Measurements from ENCODE around the gene CHGA. TPM values are rescaled to one million over a fixed set of nuclear protein-coding genes. Genes with fewer than 3 reads are reported as not detected.

CHGA gene
- total and polyA plus RNA-seq, 4 donors = 0.05 TPM; not detected in 3

GRCh38 chr14:92925446-92925845 is 2.5 kb downstream of the CHGA start:
- no peaks in the 10 kb centered on the region for H3K9me3 ChIP-seq (ENCODE audit: control insufficient read depth in 4 of 4, low read length in 3 of 4)
- peaks cover 0 to 8% (median under 1%) of the 10 kb centered on the region in 4 donors for H3K27me3 ChIP-seq (ENCODE audit: control insufficient read depth in 4 of 4, insufficient read depth in 4 of 4, low read length in 3 of 4)
- DNase-seq (ENCODE audit: low spot score) = no peak
- 55% methylated on average over 6 of the region's 6 CpGs for WGBS
- no peak overlapping the region for H3K27ac ChIP-seq (ENCODE audit: low read depth in 1 of 2, low read length in 2 of 2)
- H3K9ac ChIP-seq (ENCODE audit: low read depth in 1 of 2, low read length in 2 of 2) = no peak overlapping the region
- no peaks in the 10 kb centered on the region for H3K36me3 ChIP-seq (ENCODE audit: control insufficient read depth in 4 of 4, insufficient read depth in 3 of 4, low read depth in 1 of 4, low read length in 3 of 4)
- no peak overlapping the region for H3K4me3 ChIP-seq (ENCODE audit: low read depth in 1 of 3, low read length in 3 of 3)
- peaks cover 0 to 4% (median 0%) of the 10 kb centered on the region in 4 donors for H3K4me1 ChIP-seq (ENCODE audit: control insufficient read depth in 4 of 4, insufficient read depth in 4 of 4, low read length in 3 of 4)
- TF ChIP-seq CTCF (IDR thresholded peaks at IDR 0.05; ENCODE audit: low read depth, low read length, missing input control) (no peak), JUND (IDR thresholded peaks at IDR 0.05) (no peak), FOXA1 (IDR thresholded peaks at IDR 0.05) (no peak), FOXA2 (IDR thresholded peaks at IDR 0.05) (no peak), EGR1 (IDR thresholded peaks at IDR 0.05; ENCODE audit: low read depth in 2 of 2) (no peak), REST (IDR thresholded peaks at IDR 0.05) (no peak), HNF4G (IDR thresholded peaks at IDR 0.05) (no peak), NR2F2 (IDR thresholded peaks at IDR 0.05) (no peak), RXRA (IDR thresholded peaks at IDR 0.05) (no peak), HNF4A (conservative IDR thresholded peaks at IDR 0.05) (no peak)

GRCh38 chr14:92926180-92926845 is 3.4 kb downstream of the CHGA start:
- Histone ChIP-seq H3K27ac (ENCODE audit: low read depth in 1 of 2, low read length in 2 of 2) (no peak overlapping the region), H3K4me1 (ENCODE audit: control insufficient read depth in 4 of 4, insufficient read depth in 4 of 4, low read length in 3 of 4) (peaks cover 0 to 4% (median 0%) of the 10 kb centered on the region in 4 donors), H3K36me3 (ENCODE audit: control insufficient read depth in 4 of 4, insufficient read depth in 3 of 4, low read depth in 1 of 4, low read length in 3 of 4) (no peaks in the 10 kb centered on the region), H3K9ac (ENCODE audit: low read depth in 1 of 2, low read length in 2 of 2) (no peak overlapping the region), H3K9me3 (ENCODE audit: control insufficient read depth in 4 of 4, low read length in 3 of 4) (no peaks in the 10 kb centered on the region), H3K4me3 (ENCODE audit: low read depth in 1 of 3, low read length in 3 of 3) (no peak overlapping the region), H3K27me3 (ENCODE audit: control insufficient read depth in 4 of 4, insufficient read depth in 4 of 4, low read length in 3 of 4) (peaks cover 0 to 8% (median under 1%) of the 10 kb centered on the region in 4 donors)
- 75% methylated on average over 5 of the region's 5 CpGs for WGBS
- DNase-seq (ENCODE audit: low spot score) = no peak
- no peak for TF ChIP-seq ATF3 (IDR thresholded peaks at IDR 0.05)
- TF ChIP-seq JUND (IDR thresholded peaks at IDR 0.05) = no peak
- no peak for TF ChIP-seq YY1 (IDR thresholded peaks at IDR 0.05)
- TF ChIP-seq TAF1 (conservative IDR thresholded peaks at IDR 0.05) = no peak
- no peak for TF ChIP-seq MAX (IDR thresholded peaks at IDR 0.05)
- no peak for TF ChIP-seq NR2F2 (IDR thresholded peaks at IDR 0.05)
- TF ChIP-seq HNF4A (conservative IDR thresholded peaks at IDR 0.05) = no peak
- no peak for TF ChIP-seq HNF4G (IDR thresholded peaks at IDR 0.05)
- no peak for TF ChIP-seq FOXA1 (IDR thresholded peaks at IDR 0.05)
- TF ChIP-seq CTCF (IDR thresholded peaks at IDR 0.05; ENCODE audit: low read depth, low read length, missing input control) = no peak

Measured in liver (tissue), 9 donors.